Liver (tissue), 2 donors: Measurements from ENCODE around the gene RGR.

Experiments used
- TF ChIP-seq, protein P1 (sequence below): IDR thresholded peaks from 2 replicates; pipeline ENCODE4 v1.6.1; 2016; ENCODE audit warnings: antibody characterized with exemption
- TF ChIP-seq, protein P2 (sequence below): fragments of 150-350 bp; IDR thresholded peaks from 2 replicates; pipeline ENCODE4 v1.5.1; 2017; ENCODE audit warnings: improper control_type of control experiment, low read depth, low read length; ENCODE audit not compliant: missing input control
- donor health status: healthy.

DNA sequence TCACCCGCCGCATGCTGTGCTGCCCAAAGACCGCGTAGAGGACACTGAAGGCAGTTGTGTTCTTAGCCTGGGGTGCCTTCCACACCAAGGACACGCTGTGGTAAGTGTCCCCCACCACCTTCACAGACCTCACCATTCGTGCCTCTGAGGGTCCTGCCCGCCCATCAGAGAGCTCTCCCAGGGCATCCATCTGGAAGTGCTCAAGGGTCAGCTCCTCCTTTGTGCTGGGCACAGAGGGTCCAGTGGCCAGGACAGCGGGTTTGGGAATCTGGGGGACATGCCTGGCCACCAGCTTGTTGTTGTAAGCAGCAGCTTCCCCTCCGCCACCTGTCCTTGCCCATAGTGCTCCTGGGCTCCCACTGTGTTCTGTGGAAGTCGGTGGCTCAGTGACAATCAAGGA, 12.5 kb upstream of the RGR start:
- TF ChIP-seq, protein P1, sequence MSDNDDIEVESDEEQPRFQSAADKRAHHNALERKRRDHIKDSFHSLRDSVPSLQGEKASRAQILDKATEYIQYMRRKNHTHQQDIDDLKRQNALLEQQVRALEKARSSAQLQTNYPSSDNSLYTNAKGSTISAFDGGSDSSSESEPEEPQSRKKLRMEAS = no peak
- TF ChIP-seq, protein P2, sequence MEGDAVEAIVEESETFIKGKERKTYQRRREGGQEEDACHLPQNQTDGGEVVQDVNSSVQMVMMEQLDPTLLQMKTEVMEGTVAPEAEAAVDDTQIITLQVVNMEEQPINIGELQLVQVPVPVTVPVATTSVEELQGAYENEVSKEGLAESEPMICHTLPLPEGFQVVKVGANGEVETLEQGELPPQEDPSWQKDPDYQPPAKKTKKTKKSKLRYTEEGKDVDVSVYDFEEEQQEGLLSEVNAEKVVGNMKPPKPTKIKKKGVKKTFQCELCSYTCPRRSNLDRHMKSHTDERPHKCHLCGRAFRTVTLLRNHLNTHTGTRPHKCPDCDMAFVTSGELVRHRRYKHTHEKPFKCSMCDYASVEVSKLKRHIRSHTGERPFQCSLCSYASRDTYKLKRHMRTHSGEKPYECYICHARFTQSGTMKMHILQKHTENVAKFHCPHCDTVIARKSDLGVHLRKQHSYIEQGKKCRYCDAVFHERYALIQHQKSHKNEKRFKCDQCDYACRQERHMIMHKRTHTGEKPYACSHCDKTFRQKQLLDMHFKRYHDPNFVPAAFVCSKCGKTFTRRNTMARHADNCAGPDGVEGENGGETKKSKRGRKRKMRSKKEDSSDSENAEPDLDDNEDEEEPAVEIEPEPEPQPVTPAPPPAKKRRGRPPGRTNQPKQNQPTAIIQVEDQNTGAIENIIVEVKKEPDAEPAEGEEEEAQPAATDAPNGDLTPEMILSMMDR = no peak
